K562 (cell line): ENCODE data around the gene RHOC. TPM values are rescaled to one million over a fixed set of nuclear protein-coding genes. Genes with fewer than 3 reads are reported as not detected.
A peak's percentile ranks its signal among the peaks of the same experiment; 100 is the strongest.

Source experiments
- ATAC-seq: fragments of 200-7000 bp; cut with Tn5 transposase; 3 replicates; pipeline ENCODE4 v1.9.1; 2020; ENCODE audit warnings: moderate library complexity
- BruUV-seq: library from RNA; stranded (reverse); fragments of 400-500 nt; replicated peaks from 2 replicates; lab custom pipeline; 2021; lab: Mats Ljungman, UMichigan
- CTCF ChIA-PET: fragments of 300-600 bp; formaldehyde crosslinking; extraction: SDS; loops from one replicate; lab custom pipeline; 2021; ENCODE audit warnings: low intra/inter-chr PET ratio; lab: Yijun Ruan, JAX
- POLR2A ChIA-PET: fragments of 300-600, 350-650 bp; sonication (Branson Sonifier 250); formaldehyde crosslinking; extraction: SDS; loops from one replicate; lab custom pipeline; 2021; ENCODE audit warnings: antibody characterized with exemption, inconsistent platforms; lab: Yijun Ruan, JAX
- DNase-seq, 4 experiments: peaks; one replicate each; pipeline versions ENCODE4 v3.0.0 to v3.0.0-alpha.2; 2011 to 2018; ENCODE audit warnings: low spot score in 3 of 4, mixed read lengths in 3 of 4; ENCODE audit errors: extremely low read depth in 1 of 4
- FAIRE-seq: peaks from 2 replicates; lab custom pipeline; 2011; peaks lifted over from hg19 to GRCh38; lab: Jason Lieb, UNC
- H2AFZ ChIP-seq: 2 replicates; pipeline ENCODE4 v1.6.0; 2011; ENCODE audit warnings: low read depth, low read length, control low read depth, inconsistent platforms
- H3K27ac ChIP-seq: fragments of 200-600 bp; 3 replicates; pipeline ENCODE4 v1.8.0; 2011; ENCODE audit warnings: low read depth, mild to moderate bottlenecking, control low read depth, inconsistent platforms, low read length, moderate library complexity, mixed read lengths; ENCODE audit errors: extremely low read depth
- H3K27me3 ChIP-seq, 2 experiments: fragments of 300-600 bp in 1 of 2; 2 replicates in 1 of 2; 3 replicates in 1 of 2; pipeline versions ENCODE4 v1.6.0 to v1.8.0; 2011; ENCODE audit warnings: inconsistent platforms in 2 of 2, low read length in 2 of 2, mild to moderate bottlenecking in 1 of 2, mixed read lengths in 1 of 2, moderate library complexity in 1 of 2; ENCODE audit not compliant: control insufficient read depth in 2 of 2, insufficient read depth in 2 of 2
- H3K36me3 ChIP-seq: fragments of 300-600 bp; 3 replicates; pipeline ENCODE4 v1.8.0; 2011; ENCODE audit warnings: mild to moderate bottlenecking, low read length, inconsistent platforms; ENCODE audit not compliant: control insufficient read depth, insufficient read depth
- H3K4me1 ChIP-seq, 2 experiments: fragments of 200-600 bp in 1 of 2; replicated peaks in 1 of 2; 2 replicates in 1 of 2; 3 replicates in 1 of 2; pipeline versions ENCODE4 v1.5.1 to v1.8.0; 2011; ENCODE audit warnings: inconsistent platforms in 2 of 2, low read length in 2 of 2, mild to moderate bottlenecking in 1 of 2, mixed read lengths in 1 of 2, moderate library complexity in 1 of 2; ENCODE audit not compliant: control insufficient read depth in 2 of 2, insufficient read depth in 2 of 2
- H3K4me2 ChIP-seq: 2 replicates; pipeline ENCODE4 v1.6.1; 2011; ENCODE audit warnings: low read length, control low read depth, inconsistent platforms, mixed read lengths; ENCODE audit not compliant: insufficient read depth
- H3K4me3 ChIP-seq: fragments of 200-600 bp; sonication (generic), shearing (Covaris generic); 2 replicates; pipeline ENCODE4 v1.5.1; 2016; ENCODE audit warnings: control low read depth, inconsistent platforms
- H3K79me2 ChIP-seq: fragments of 200-600 bp; 3 replicates; pipeline ENCODE4 v1.8.0; 2011; ENCODE audit warnings: low read length, inconsistent platforms; ENCODE audit not compliant: control insufficient read depth, insufficient read depth
- H3K9ac ChIP-seq, 2 experiments: 2 replicates each; pipeline versions ENCODE4 v1.6.0 to v1.6.1; 2011; ENCODE audit warnings: low read depth in 2 of 2, low read length in 2 of 2, control low read depth in 1 of 2, inconsistent platforms in 1 of 2, mild to moderate bottlenecking in 1 of 2, mixed read lengths in 1 of 2; ENCODE audit not compliant: insufficient read depth in 1 of 2
- H3K9me1 ChIP-seq: one replicate; pipeline ENCODE4 v1.6.0; 2011; ENCODE audit warnings: inconsistent platforms, mild to moderate bottlenecking, low read length, moderate library complexity; ENCODE audit not compliant: control insufficient read depth, insufficient read depth
- H3K9me3 ChIP-seq: replicated peaks from 2 replicates; pipeline ENCODE4 v1.5.1; 2011; ENCODE audit warnings: low read depth, low read length, inconsistent platforms; ENCODE audit not compliant: control insufficient read depth, insufficient read depth
- H4K20me1 ChIP-seq: replicated peaks from 2 replicates; pipeline ENCODE4 v1.6.1; 2011; ENCODE audit warnings: low read length, inconsistent platforms, mixed read lengths; ENCODE audit not compliant: control insufficient read depth, insufficient read depth
- ARID1B ChIP-seq: fragments of 450-650 bp; IDR thresholded peaks from 2 replicates; pipeline ENCODE4 v1.6.1; 2016; ENCODE audit warnings: antibody characterized with exemption, mild to moderate bottlenecking, inconsistent platforms
- ATF1 ChIP-seq, 2 experiments: fragments of 450-650 bp in 1 of 2; IDR thresholded peaks; 2 replicates each; pipeline ENCODE4 v1.6.1; 2016; ENCODE audit warnings: missing compliant biosample characterization in 1 of 2, missing genetic modification characterization in 1 of 2
- BRD4 ChIP-seq: fragments of 200-600 bp; sonication (generic); IDR thresholded peaks from 2 replicates; pipeline ENCODE4 v1.6.1; 2017; ENCODE audit warnings: inconsistent platforms
- CBX1 ChIP-seq: sonication (generic); IDR thresholded peaks from 2 replicates; pipeline ENCODE4 v1.6.1; 2016; ENCODE audit warnings: antibody characterized with exemption, low read depth, mild to moderate bottlenecking
- CBX2 ChIP-seq: fragments of 200-600 bp; sonication (generic); IDR thresholded peaks from one replicate; pipeline ENCODE4 v1.6.1; 2012; ENCODE audit warnings: mild to moderate bottlenecking, low read length, inconsistent platforms; ENCODE audit not compliant: insufficient read depth, poor library complexity, severe bottlenecking
- CCNT2 ChIP-seq: IDR thresholded peaks from 2 replicates; pipeline ENCODE4 v1.6.1; 2011; ENCODE audit warnings: borderline replicate concordance, low read depth, mild to moderate bottlenecking, moderate library complexity, mixed read lengths, low read length; ENCODE audit not compliant: insufficient read length; ENCODE audit errors: extremely low read depth
- CHD2 ChIP-seq: IDR thresholded peaks from 2 replicates; pipeline ENCODE4 v1.6.1; 2011; ENCODE audit warnings: low read depth, low read length
- CREB1 ChIP-seq, 2 experiments: sonication (generic) in 1 of 2; formaldehyde crosslinking in 1 of 2; IDR thresholded peaks; 2 replicates each; pipeline versions ENCODE4 v1.6.1 to v1.8.0; 2012 to 2022; ENCODE audit warnings: inconsistent platforms in 1 of 2, mild to moderate bottlenecking in 1 of 2, missing genetic modification reagents in 1 of 2, moderate library complexity in 1 of 2
- GABPB2 ChIP-seq: fragments of 250-450 bp; sonication (Bioruptor Pico); conservative IDR thresholded peaks from 2 replicates; pipeline ENCODE4 v1.5.1; 2021; ENCODE audit warnings: mild to moderate bottlenecking
- HOXB6 ChIP-seq: fragments of 250-450 bp; sonication (Bioruptor Pico); IDR thresholded peaks from 2 replicates; pipeline ENCODE4 v1.5.1; 2022; ENCODE audit warnings: mild to moderate bottlenecking, borderline replicate concordance
- L3MBTL2 ChIP-seq: fragments of 450-650 bp; IDR thresholded peaks from 2 replicates; pipeline ENCODE4 v1.6.1; 2016; ENCODE audit warnings: mild to moderate bottlenecking, moderate library complexity
- NCOA4 ChIP-seq: fragments of 450-650 bp; IDR thresholded peaks from 2 replicates; pipeline ENCODE4 v1.6.1; 2018; ENCODE audit warnings: mild to moderate bottlenecking; ENCODE audit not compliant: partially characterized antibody
- NCOR1 ChIP-seq: fragments of 450-650 bp; IDR thresholded peaks from 2 replicates; pipeline ENCODE4 v1.6.1; 2016; ENCODE audit warnings: mild to moderate bottlenecking, moderate library complexity
- PTRF ChIP-seq: fragments of 450-650 bp; IDR thresholded peaks from 2 replicates; pipeline ENCODE4 v1.6.1; 2016; ENCODE audit warnings: mild to moderate bottlenecking, missing genetic modification characterization, missing compliant biosample characterization
- RBM34 ChIP-seq: fragments of 200-400 bp; formaldehyde crosslinking; IDR thresholded peaks from 2 replicates; pipeline ENCODE4 v1.6.1; 2018; ENCODE audit warnings: low read length, borderline replicate concordance; ENCODE audit not compliant: insufficient read depth
- RCOR1 ChIP-seq, 2 experiments: IDR thresholded peaks; 2 replicates each; pipeline ENCODE4 v1.6.1; 2012; ENCODE audit warnings: low read depth in 2 of 2, low read length in 2 of 2, borderline replicate concordance in 1 of 2, improper control_type of control experiment in 1 of 2
- ZKSCAN8 ChIP-seq: fragments of 200-800 bp; sonication (Bioruptor generic); IDR thresholded peaks from 2 replicates; pipeline ENCODE4 v1.6.1; 2016; ENCODE audit warnings: missing genetic modification characterization, missing compliant biosample characterization
- WGBS: fragments of 100-300 bp; shearing (Covaris generic); methylation state at CpG from one replicate; pipeline ENCODE4 v1.1.6; 2016; ENCODE audit warnings: low coverage, mixed read lengths; ENCODE audit not compliant: insufficient coverage; ENCODE audit errors: missing lambda C conversion rate; 5-methylcytosine and 5-hydroxymethylcytosine counted together
- in situ Hi-C: fragments of 300-500 bp; cut with MboI; formaldehyde crosslinking; loops from 4 replicates; pipeline ENCODE4 v1.15.0; 2018; ENCODE audit warnings: inconsistent platforms, mixed read lengths
- intact Hi-C: fragments of 100-400 bp; cut with micrococcal nuclease; formaldehyde crosslinking; loops from 2 replicates; pipeline ENCODE4 v1.14.2; 2022
- polyA plus RNA-seq, 8 experiments: library from polyadenylated mRNA; depleted of rRNA in 4 of 8; stranded (reverse) in 5 of 8; unstranded in 3 of 8; fragments of >200 nt; fragmentation: Nextera tagmentation in 2 of 8; fragmentation: Illumina TruSeq in 1 of 8; extraction: Ambion mirVana in 2 of 8; extraction: Trizol in 1 of 8; gene quantifications; 2 replicates each; pipeline versions ENCODE4 v1.2.1 to v1.2.3, GENCODE V29; 2011 to 2014; ENCODE audit warnings: inconsistent platforms in 1 of 8, missing spikeins in 1 of 8
- total RNA-seq, 7 experiments: library from RNA; depleted of rRNA in 6 of 7; stranded (reverse); fragments of >200 nt in 6 of 7; fragmentation: Illumina TruSeq in 2 of 7; extraction: Trizol in 2 of 7; gene quantifications; 2 replicates each; pipeline versions ENCODE4 v1.2.1 to v1.2.3, GENCODE V29; 2011 to 2021; ENCODE audit warnings: low replicate concordance in 1 of 7
- TF ChIP-seq, protein P1 (sequence below): fragments of 250-450 bp; sonication (Bioruptor Pico); IDR thresholded peaks from 2 replicates; pipeline ENCODE4 v1.4.0; 2020; ENCODE audit warnings: mild to moderate bottlenecking, moderate library complexity
- TF ChIP-seq, protein P2 (sequence below): fragments of 250-450 bp; sonication (Bioruptor Pico); IDR thresholded peaks from 2 replicates; pipeline ENCODE4 v1.8.0; 2022; ENCODE audit warnings: inconsistent platforms
- TF ChIP-seq, protein P3 (sequence below): sonication (generic); formaldehyde crosslinking; IDR thresholded peaks from 2 replicates; pipeline ENCODE4 v1.9.0; 2022; ENCODE audit warnings: mild to moderate bottlenecking, missing genetic modification reagents

Gene RHOC
- total and polyA plus RNA-seq, 9 of the 15 experiments (the other 6 are each of a cell fraction or from before 2014, with no cell fraction given), result 35.2 to 364 (median 204) TPM

DNA sequence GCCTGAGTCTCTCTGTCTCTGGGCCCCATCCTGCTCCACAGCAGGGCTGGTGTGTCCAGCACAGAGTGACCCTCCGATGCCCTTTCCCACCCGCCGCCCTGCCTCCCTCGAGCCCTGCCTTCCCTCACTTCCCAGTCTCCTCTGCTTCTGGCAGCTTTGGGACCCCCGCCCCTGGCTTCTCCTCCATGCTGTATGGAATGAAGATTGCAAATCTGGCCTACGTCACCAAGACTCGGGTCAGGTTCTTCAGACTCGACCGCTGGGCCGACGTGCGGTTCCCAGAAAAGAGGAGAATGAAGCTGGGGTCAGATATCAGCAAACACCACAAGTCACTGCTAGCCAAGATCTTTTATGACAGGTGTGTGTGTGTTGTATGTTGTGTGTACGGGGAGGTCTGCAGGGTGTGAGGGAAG, 18.1 kb downstream of the RHOC start:
- POLR2A ChIA-PET, result interaction anchor here (0.6 to 3.2 kb wide), 5 partner anchors 9 to 102 kb away, joined by 3 to 30 read pairs (median 9); partner anchors contain the start of gene MOV10
- Histone ChIP-seq H3K4me1 (peaks cover 18% of the 10 kb centered on the region in 2 experiments; a peak in 4 of 5 replicates), H2AFZ (no peak overlapping the region), H3K4me3 (no peak overlapping the region), H3K9me3 (no peaks in the 10 kb centered on the region), H3K4me2 (no peak overlapping the region), H3K27ac (no peak overlapping the region), H3K9ac (peak overlapping the region in 1 of 2 experiments; percentile 62; a peak in 2 of 4 replicates), H3K27me3 (no peaks in the 10 kb centered on the region), H3K9me1 (peaks cover 9% of the 10 kb centered on the region), H3K79me2 (peaks cover 3% of the 10 kb centered on the region; the same call in 1 of the 3 replicates), H4K20me1 (peaks cover 6% of the 10 kb centered on the region), H3K36me3 (peaks cover 60% of the 10 kb centered on the region)
- ATAC-seq, result peak; percentile 54
- in situ Hi-C loops, result no loop called here
- no TSS peak for BruUV-seq
- WGBS, result 25% methylated on average over 13 of the region's 13 CpGs
- CTCF ChIA-PET, result no interaction called here
- peak in 1 of 4 experiments; percentile 67 for DNase-seq
- peak; percentile 85 for FAIRE-seq
- intact Hi-C loops, result no loop called here
- TF ChIP-seq CREB1 (IDR thresholded peaks at IDR 0.05) (peak; percentile 30; the same call in 1 of the 2 replicates), CREB1 (CRISPR knock-in tag; IDR thresholded peaks at IDR 0.05) (no peak), ZKSCAN8 (CRISPR knock-in tag) (no peak), NCOR1 (no peak; the same call in 1 of the 2 replicates), ATF1 (CRISPR knock-in tag; IDR thresholded peaks at IDR 0.05) (no peak), ATF1 (tag; IDR thresholded peaks at IDR 0.05) (no peak), PTRF (no peak), HOXB6 (CRISPR knock-in tag) (no peak), CCNT2 (no peak), CHD2 (no peak), RBM34 (no peak), CBX1 (no peak), BRD4 (no peak), NCOA4 (no peak), RCOR1 (IDR thresholded peaks at IDR 0.05; ENCODE audit: borderline replicate concordance in 1 of 2, low read depth in 2 of 2, low read length in 2 of 2) (peak in 1 of 2 experiments; percentile 43; a peak in 1 of 4 replicates), GABPB2 (CRISPR knock-in tag) (no peak), CBX2 (no peak), L3MBTL2 (no peak), ARID1B (peak; percentile 70)
- TF ChIP-seq, protein P1, sequence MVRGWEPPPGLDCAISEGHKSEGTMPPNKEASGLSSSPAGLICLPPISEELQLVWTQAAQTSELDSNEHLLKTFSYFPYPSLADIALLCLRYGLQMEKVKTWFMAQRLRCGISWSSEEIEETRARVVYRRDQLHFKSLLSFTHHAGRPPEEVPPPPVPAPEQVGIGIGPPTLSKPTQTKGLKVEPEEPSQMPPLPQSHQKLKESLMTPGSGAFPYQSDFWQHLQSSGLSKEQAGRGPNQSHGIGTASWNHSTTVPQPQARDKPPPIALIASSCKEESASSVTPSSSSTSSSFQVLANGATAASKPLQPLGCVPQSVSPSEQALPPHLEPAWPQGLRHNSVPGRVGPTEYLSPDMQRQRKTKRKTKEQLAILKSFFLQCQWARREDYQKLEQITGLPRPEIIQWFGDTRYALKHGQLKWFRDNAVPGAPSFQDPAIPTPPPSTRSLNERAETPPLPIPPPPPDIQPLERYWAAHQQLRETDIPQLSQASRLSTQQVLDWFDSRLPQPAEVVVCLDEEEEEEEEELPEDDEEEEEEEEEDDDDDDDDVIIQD (CRISPR knock-in tag), result no peak
- TF ChIP-seq, protein P2, sequence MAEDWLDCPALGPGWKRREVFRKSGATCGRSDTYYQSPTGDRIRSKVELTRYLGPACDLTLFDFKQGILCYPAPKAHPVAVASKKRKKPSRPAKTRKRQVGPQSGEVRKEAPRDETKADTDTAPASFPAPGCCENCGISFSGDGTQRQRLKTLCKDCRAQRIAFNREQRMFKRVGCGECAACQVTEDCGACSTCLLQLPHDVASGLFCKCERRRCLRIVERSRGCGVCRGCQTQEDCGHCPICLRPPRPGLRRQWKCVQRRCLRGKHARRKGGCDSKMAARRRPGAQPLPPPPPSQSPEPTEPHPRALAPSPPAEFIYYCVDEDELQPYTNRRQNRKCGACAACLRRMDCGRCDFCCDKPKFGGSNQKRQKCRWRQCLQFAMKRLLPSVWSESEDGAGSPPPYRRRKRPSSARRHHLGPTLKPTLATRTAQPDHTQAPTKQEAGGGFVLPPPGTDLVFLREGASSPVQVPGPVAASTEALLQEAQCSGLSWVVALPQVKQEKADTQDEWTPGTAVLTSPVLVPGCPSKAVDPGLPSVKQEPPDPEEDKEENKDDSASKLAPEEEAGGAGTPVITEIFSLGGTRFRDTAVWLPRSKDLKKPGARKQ, result no peak
- TF ChIP-seq, protein P3, sequence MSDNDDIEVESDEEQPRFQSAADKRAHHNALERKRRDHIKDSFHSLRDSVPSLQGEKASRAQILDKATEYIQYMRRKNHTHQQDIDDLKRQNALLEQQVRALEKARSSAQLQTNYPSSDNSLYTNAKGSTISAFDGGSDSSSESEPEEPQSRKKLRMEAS (CRISPR knock-in tag), result 0 out of 2 replicates have a peak, but pooled peaks have one; percentile 27
